GM23338 (cell line): Measurements from ENCODE around the gene POLD4.

Experiments used
- CREB1 ChIP-seq: fragments of 250-450 bp; sonication (Bioruptor Pico); IDR thresholded peaks from 2 replicates; pipeline ENCODE4 v1.5.0; 2020; ENCODE audit warnings: low read depth, mild to moderate bottlenecking, moderate library complexity
- EZH2 ChIP-seq: fragments of 200-600 bp; sonication (generic); IDR thresholded peaks from one replicate; pipeline ENCODE4 v1.8.0; 2017; ENCODE audit warnings: antibody characterized with exemption, mild to moderate bottlenecking, low read depth; ENCODE audit not compliant: unreplicated experiment
- EZH2phosphoT487 ChIP-seq: fragments of 200-600 bp; sonication (generic); IDR thresholded peaks from one replicate; pipeline ENCODE4 v1.8.1; 2018; ENCODE audit warnings: antibody characterized with exemption; ENCODE audit not compliant: unreplicated experiment
- JUNB ChIP-seq: IDR thresholded peaks from one replicate; pipeline ENCODE4 v1.6.1; 2016; ENCODE audit warnings: antibody characterized with exemption; ENCODE audit not compliant: unreplicated experiment
- POLR2AphosphoS5 ChIP-seq: IDR thresholded peaks from 2 replicates; pipeline ENCODE4 v1.6.1; 2016; ENCODE audit warnings: antibody characterized with exemption, low read depth
- STAT1 ChIP-seq: IDR thresholded peaks from one replicate; pipeline ENCODE4 v1.6.1; 2016; ENCODE audit warnings: antibody characterized with exemption; ENCODE audit not compliant: unreplicated experiment
- ZNF114 ChIP-seq: fragments of 250-450 bp; sonication (Bioruptor Pico); IDR thresholded peaks from 2 replicates; pipeline ENCODE4 v1.5.0; 2020; ENCODE audit warnings: mild to moderate bottlenecking, moderate library complexity
- ZNF331 ChIP-seq: fragments of 250-450 bp; sonication (Bioruptor Pico); IDR thresholded peaks from 2 replicates; pipeline ENCODE4 v1.5.0; 2020; ENCODE audit warnings: low read depth, mild to moderate bottlenecking, moderate library complexity
- TF ChIP-seq, protein P1 (sequence below), 2 experiments: fragments of 200-600 bp in 1 of 2; sonication (generic) in 1 of 2; conservative IDR thresholded peaks; 2 replicates each; pipeline versions ENCODE4 v1.5.1 to v1.6.1; 2016 to 2017; ENCODE audit warnings: antibody characterized with exemption in 2 of 2, low read depth in 2 of 2, mild to moderate bottlenecking in 2 of 2, moderate library complexity in 1 of 2
- TF ChIP-seq, protein P2 (sequence below): IDR thresholded peaks from 2 replicates; pipeline ENCODE4 v1.6.1; 2016; ENCODE audit warnings: antibody characterized with exemption
- TF ChIP-seq, protein P3 (sequence below): IDR thresholded peaks from one replicate; pipeline ENCODE4 v1.6.1; 2018; ENCODE audit warnings: antibody characterized with exemption; ENCODE audit not compliant: unreplicated experiment

DNA sequence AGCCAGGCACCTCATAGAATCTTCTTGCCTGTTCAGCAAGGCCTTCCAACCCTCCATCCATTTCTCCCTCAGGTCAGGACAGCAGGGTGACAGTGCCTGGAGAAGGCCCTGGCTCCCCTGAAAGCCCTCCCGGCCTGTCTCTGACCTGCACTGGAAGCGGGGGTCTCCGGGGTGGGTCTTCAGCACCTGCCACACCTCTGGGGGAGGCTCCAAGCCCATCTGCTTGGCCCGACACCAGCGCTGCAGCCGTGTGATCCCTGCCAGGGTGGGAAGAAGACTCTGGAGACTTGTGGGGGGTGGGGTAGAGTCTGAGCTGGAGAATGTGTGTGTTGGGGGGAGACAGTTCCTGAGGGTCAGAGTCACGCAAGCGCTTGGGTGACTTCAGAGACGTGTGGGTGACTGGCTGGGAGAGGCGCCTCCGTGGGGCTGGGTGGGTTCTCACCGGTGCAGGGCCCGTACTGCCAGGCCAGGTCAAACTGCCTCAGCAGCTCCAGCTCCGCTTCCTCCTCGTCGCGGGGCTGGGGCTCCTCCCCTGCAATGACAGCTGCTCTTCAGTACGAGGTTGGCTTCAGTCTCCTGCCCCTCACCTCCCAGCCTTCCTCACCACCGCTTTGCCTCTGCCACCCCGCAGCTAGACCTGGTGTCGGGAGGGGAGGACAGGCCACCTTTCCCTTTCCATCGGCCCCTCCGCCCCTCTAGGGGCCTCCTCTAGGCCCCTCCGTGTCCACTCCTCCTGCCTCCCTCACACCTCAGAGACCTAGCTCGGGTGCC is 615 bp downstream of the POLD4 start:
- TF ChIP-seq, protein P1, sequence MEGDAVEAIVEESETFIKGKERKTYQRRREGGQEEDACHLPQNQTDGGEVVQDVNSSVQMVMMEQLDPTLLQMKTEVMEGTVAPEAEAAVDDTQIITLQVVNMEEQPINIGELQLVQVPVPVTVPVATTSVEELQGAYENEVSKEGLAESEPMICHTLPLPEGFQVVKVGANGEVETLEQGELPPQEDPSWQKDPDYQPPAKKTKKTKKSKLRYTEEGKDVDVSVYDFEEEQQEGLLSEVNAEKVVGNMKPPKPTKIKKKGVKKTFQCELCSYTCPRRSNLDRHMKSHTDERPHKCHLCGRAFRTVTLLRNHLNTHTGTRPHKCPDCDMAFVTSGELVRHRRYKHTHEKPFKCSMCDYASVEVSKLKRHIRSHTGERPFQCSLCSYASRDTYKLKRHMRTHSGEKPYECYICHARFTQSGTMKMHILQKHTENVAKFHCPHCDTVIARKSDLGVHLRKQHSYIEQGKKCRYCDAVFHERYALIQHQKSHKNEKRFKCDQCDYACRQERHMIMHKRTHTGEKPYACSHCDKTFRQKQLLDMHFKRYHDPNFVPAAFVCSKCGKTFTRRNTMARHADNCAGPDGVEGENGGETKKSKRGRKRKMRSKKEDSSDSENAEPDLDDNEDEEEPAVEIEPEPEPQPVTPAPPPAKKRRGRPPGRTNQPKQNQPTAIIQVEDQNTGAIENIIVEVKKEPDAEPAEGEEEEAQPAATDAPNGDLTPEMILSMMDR (conservative IDR thresholded peaks at IDR 0.05; ENCODE audit: low read depth in 2 of 2) = no peak
- TF ChIP-seq CREB1 = no peak
- no peak for TF ChIP-seq POLR2AphosphoS5
- no peak for TF ChIP-seq EZH2
- TF ChIP-seq, protein P2, sequence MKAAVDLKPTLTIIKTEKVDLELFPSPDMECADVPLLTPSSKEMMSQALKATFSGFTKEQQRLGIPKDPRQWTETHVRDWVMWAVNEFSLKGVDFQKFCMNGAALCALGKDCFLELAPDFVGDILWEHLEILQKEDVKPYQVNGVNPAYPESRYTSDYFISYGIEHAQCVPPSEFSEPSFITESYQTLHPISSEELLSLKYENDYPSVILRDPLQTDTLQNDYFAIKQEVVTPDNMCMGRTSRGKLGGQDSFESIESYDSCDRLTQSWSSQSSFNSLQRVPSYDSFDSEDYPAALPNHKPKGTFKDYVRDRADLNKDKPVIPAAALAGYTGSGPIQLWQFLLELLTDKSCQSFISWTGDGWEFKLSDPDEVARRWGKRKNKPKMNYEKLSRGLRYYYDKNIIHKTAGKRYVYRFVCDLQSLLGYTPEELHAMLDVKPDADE = no peak
- TF ChIP-seq, protein P3, sequence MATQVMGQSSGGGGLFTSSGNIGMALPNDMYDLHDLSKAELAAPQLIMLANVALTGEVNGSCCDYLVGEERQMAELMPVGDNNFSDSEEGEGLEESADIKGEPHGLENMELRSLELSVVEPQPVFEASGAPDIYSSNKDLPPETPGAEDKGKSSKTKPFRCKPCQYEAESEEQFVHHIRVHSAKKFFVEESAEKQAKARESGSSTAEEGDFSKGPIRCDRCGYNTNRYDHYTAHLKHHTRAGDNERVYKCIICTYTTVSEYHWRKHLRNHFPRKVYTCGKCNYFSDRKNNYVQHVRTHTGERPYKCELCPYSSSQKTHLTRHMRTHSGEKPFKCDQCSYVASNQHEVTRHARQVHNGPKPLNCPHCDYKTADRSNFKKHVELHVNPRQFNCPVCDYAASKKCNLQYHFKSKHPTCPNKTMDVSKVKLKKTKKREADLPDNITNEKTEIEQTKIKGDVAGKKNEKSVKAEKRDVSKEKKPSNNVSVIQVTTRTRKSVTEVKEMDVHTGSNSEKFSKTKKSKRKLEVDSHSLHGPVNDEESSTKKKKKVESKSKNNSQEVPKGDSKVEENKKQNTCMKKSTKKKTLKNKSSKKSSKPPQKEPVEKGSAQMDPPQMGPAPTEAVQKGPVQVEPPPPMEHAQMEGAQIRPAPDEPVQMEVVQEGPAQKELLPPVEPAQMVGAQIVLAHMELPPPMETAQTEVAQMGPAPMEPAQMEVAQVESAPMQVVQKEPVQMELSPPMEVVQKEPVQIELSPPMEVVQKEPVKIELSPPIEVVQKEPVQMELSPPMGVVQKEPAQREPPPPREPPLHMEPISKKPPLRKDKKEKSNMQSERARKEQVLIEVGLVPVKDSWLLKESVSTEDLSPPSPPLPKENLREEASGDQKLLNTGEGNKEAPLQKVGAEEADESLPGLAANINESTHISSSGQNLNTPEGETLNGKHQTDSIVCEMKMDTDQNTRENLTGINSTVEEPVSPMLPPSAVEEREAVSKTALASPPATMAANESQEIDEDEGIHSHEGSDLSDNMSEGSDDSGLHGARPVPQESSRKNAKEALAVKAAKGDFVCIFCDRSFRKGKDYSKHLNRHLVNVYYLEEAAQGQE = no peak
- no peak for TF ChIP-seq JUNB
- TF ChIP-seq ZNF331 (CRISPR knock-in tag) = no peak
- no peak for TF ChIP-seq EZH2phosphoT487
- TF ChIP-seq ZNF114 (CRISPR knock-in tag) = no peak
- TF ChIP-seq STAT1 = no peak
